HG03575 (cell line): ENCODE measurements around the gene JAML.

ENCODE experiments used
- ATAC-seq: cut with Tn5 transposase; IDR thresholded peaks from one replicate; pipeline ENCODE4 v1.9.1; 2021; ENCODE audit not compliant: unreplicated experiment, insufficient number of reproducible peaks, low FRiP score; ENCODE audit errors: extremely low read depth

Gene JAML

DNA sequence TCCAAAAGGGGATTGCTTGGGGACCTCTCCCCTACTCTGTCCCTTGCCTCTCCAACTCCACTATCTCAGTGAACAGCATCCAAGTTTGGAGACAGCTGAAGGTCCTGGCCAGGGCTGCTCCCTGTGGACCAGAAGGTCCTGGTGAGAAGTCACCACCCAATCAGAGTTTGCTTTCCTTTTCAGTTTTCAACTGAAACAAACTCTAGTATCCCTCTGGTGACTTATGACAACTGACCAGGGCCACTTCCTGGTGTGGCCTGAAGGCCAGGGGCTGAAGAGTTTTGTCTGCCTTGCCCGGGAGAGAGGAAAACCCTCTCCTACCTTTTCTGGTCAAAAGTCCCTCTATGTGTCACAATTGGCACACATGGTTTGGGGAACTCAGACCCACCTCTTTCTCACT lies 5.1 kb downstream of the JAML start:
- ATAC-seq, result no peak

DNA sequence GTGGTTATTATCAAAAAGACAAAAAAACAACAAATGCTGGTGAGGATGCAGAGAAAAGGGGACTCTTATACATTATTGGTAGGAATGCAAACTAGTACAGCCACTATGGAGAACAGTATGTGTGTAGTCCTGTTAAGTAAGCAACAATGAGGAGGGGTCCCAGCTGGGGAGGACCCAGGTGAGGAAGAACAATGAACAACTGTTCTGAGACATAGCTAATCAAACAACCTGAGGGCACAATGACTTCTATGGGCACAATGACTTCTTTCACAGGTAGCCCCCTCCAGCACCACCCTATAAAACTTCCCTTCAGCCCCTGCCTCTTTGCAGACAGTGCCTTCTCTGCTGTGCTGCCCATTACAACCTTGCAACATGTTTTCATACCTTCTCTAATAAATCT lies 5.6 kb downstream of the JAML start:
- ATAC-seq, result no peak

DNA sequence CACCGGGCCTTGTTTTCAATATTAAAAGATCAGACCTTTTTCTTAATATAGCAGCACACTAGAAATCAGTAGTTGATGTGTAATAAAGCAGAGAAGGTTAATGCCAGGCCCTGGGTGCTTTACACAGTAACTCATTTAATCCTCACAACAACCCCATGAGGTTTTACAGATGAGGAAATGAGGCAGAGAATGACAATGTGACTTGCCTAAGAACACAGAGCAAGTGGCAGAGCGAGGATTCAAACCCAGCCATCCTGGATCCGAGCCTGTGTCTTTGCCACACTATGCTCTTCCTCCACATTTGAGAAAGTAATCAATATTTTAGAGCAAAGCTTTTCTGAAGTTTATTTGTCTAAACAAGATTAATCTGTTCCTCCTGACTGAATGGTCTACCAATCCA lies 7.2 kb downstream of the JAML start:
- ATAC-seq, result no peak

DNA sequence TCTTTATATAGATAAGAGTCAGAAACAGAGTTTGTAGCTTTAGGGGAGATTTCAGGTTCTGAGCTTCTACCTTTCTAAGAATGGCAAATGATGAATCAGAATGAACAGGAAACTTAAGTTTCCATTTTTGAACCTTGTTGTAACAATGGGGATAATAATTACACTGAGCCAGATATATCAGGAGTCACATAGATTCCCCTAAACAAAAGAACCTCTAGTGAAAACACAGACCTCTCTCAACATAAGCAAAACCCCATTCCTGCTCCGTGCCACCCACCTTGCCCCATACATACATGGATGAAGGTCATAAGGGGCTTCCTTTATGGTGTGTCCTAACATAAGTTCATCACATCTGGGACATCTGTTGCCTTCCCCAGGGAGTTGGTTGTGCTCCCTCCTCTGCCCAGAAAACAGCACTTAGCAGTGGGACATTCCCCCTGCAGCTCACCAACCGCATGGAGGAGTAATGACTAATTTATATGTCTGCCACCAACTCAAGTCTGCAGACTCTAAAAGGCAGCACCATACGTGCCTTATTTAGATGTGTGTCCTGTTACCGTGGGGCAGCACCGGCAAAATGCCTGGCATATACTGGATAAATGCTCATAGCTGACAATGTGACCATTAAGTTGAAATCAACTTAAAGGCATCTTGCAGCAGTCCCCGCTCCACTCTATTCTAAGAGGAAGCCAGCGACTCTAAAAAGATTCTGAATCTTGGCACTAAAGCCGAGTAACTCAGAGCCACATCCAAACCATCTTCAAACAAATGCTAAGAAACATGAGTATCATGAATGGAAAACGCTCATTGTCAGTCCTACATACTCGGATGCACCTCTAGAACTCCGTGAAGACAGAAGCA lies 8.0 kb downstream of the JAML start:
- no peak for ATAC-seq

DNA sequence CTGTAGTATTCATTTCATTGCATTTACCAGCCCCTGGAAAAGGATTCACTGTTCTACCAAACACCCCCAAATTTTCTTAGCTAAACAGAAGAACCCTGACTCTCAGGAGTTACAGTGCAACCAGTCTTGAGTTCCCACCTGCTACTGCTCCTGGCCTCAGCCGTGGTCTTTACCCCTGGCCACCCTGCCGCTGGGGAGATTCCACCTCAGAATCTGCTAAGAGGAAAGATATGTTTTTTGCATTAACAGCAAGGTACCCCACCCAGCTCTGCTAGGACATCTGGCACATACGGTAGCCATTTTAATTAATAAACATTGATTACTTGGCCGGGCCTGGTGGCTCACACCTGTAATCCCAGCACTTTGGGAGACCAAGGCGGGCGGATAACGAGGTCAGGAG lies 9.0 kb downstream of the JAML start:
- ATAC-seq, result no peak

DNA sequence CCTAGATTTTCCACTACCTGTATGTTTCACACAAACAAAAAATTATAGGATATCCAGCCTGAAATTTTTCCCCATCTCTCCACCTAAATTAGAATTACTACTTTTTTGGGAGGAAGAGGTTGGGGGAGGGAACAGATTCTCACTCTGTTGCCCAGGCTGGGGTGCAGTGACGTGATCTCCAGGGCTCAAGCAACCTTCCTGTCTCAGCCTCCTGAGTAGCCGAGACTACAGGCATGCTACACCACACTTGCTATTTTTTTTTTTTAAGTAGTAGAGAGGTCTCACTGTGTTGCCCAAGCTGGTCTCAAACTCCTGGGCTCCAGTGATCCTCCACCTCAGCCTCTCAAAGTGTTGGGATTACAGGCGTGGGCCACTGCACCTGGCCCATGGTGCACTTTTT lies 9.5 kb downstream of the JAML start:
- ATAC-seq, result no peak

DNA sequence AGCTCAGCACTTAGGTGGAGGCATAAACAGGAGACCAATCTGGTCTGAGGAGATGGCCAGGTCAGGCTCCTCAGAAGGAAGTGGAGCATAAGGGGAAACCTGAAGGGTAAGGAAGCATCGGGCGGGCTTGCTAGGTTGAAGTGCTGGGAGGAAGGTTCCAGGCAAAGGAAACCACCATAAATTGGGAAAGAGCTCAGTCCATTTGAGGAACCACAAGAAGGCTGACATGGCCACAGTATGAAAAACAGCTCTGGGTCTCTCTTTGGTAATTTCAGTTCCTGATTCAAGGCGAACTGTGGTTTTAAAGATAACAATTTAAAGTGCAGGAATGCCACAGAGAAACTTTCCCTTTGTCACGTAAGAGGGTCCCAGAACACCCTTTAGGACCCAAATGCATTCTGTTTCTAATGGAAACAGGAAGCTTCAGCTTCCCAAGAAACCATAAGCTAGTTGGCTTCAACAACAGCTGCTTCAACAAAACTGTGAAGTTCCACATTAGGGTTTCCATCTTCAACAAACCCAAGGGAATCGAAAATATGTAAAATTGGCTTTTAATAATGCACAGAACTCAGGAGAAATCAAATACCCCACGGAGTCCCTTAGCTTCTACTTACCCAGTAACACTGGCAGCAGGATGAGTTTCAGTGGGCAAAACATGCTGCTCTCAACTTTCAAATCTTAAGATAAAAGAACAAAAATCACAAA lies 10.4 kb downstream of the JAML start:
- no peak for ATAC-seq

DNA sequence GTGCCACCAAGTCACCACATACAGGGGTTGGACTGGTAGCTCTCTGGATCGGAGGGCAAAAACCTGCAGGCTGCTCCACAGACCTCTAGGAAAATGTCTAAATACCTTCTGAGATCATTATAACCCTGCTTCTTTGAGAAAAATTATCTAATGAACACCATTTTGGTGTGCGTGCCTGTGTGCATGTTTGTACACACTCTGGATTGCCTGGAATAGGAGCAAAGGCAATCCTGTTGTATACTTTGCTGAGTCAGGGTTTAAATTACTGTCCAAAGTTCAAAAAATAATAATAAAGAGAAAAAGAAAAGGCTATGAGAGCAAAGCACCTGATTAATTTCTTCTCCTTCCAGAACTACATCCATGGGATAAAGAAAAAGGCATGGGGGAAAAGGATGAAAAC lies 11.0 kb downstream of the JAML start:
- no peak for ATAC-seq

DNA sequence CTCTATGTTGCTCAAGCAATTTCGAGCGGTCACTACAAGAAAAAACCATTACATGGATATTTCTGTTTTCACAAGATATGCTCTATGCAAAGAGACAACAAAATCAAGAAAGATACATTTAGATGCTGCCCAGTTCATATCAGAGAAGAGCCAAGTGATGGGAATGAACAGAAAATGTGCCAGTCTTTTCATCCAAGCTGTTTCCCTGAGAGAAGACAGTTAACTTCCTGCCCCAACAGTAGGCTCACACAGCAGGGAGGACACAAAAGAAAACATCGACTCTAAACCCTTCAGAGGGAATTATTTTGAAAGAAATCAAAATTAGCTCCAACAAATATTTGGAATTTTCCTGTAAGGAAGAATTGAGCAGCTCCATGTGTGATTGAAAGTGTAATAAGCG lies 11.6 kb downstream of the JAML start:
- ATAC-seq, result no peak

DNA sequence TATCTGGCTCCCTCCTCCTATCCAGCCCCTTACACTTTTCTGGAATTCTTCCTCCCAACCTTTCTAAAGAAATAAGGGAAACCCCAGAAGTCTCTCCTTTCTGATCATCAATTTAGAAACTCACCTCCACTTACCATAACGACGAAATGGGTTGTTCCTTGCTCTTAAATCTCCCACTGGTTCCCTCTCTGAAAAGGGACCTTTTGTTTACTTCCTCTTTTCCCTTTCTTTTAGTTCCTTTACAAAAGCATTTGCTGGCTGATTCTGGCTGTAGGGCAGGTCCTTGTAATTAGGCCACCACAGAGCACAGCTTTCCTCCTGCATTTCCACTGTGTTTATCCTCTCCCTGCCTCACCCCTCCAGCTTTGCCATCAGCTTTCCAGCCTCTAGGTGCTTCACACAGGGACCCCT lies 12.0 kb downstream of the JAML start:
- no peak for ATAC-seq

DNA sequence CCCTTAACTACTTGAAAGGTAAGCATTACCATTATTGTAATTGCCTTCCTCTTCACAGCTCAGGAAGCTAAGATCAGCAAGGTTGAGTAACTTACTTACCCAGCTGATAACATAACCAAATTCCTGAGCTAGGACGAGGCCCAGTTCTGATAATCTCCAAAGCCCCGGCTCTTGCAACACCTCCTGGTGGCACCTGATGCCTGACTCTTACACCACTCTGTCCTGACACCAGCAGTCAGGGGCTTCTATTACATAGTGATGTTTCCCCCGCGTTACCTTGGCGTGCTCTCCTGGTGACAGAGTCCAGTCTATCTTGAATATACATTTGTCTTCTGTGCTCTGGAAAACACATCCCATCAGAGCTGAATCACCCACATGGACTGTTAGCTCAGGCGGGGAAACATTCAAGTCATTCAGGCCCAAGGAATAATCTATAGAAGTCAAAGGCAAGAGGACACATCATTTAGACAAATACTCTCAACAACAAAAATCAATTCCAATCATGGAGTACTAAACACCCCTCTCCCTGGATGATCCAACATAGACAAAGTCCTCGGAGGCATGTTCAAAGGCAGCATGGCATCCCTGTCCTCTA lies 12.6 kb downstream of the JAML start:
- no peak for ATAC-seq

DNA sequence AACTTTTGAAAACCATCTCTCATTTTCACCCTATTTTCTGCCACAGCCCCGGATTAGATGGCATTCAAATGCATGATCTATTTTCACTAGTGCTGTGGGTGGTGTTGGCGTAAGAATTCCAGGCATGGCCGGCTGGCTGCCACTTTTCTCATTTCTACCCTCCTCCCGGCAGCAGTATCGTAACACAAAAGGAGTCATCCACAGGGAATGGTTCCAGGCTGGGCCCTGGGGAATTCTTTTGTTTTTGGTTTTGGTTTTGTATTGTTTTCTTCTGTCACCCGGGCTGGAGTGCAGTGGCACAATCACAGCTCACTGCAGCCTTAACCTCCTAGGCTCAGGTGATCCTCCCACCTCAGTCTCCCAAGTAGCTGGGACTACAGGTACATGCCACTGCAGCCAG lies 13.8 kb downstream of the JAML start:
- ATAC-seq, result no peak

DNA sequence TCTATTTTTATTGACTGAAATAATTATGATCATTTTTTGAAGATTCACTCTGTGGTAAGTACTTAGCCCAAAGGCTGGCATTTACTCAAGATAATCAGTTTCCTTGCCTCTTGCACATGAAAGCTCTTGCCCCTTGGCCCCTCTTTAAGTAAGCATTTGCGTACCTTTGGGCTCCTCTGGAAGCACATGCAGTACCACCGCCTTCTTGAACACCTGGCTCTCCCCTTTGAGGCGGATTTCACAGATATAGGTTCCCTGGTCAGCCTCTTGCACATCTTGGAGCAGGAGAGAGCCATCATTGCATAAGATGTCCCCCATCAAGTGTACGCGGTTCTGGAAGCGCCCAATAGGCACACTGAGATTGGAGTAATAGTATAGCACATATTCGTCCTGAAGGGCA lies 14.5 kb downstream of the JAML start:
- ATAC-seq, result no peak

DNA sequence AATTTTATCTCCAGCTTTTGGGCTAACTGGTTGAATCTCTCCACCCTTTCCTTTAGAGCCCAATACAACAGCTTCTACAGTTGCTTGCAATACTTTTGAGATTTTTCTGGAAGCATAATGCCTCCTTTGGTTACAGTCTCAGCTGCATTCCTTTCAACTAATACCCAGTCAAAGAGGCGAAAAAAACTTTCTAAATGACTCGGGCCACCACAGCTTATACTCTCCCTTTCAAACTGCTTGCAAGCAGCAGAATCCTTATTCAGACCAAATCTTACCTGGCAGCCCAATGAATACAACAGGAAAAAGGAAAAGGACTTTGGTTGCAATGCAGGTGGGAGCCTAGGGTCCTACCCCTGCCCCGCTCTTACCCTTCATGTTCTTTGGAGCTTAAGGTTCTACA lies 15.8 kb downstream of the JAML start:
- ATAC-seq, result no peak

DNA sequence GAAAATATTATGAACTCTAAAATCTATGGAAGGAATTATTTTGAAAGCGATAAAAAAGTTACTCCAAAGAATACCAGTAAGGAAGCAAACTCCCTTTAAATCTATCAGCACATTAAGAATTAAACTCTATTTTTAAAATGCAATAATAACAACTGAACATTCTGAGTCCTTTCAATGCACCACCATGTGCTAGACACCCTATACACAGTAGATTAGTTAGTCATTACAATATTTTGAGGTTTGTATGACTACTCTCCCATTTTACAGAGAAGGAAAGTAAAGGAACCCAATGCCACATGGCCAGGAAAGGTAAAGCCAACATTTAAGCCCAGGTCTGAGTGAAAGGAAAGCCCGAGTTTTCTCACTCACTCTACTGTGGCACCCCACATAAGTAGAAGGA lies 17.7 kb downstream of the JAML start:
- ATAC-seq, result no peak

DNA sequence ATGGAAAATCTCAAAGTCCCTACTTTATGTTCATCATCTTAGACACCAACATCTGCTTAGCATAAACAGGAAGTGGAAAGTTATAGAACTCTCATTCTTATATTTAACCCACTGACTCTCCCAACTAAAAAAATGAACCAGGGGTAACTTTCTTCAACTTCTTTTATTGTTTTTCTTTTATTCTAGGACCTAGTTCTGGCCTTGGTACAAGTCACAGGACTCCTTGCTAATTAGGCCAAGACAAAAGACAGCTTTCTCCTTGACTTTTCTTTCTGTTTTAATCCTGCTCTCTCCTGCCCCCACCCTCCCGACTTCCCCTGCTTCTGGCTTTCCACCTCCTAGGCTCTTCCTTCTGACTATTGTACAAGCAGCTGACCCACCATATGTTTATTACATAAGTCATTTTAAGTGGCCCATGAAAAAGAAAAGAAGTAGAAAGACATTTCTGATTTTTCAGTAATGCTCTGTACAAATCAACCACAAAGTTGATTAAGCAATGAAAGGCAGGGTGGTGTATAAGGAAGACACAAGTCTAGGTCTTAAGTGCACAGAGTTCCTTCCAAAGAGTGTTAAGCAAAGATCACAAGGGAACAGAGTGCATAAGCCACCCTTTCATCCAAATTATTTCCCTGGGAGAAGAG lies 18.3 kb downstream of the JAML start:
- no peak for ATAC-seq

DNA sequence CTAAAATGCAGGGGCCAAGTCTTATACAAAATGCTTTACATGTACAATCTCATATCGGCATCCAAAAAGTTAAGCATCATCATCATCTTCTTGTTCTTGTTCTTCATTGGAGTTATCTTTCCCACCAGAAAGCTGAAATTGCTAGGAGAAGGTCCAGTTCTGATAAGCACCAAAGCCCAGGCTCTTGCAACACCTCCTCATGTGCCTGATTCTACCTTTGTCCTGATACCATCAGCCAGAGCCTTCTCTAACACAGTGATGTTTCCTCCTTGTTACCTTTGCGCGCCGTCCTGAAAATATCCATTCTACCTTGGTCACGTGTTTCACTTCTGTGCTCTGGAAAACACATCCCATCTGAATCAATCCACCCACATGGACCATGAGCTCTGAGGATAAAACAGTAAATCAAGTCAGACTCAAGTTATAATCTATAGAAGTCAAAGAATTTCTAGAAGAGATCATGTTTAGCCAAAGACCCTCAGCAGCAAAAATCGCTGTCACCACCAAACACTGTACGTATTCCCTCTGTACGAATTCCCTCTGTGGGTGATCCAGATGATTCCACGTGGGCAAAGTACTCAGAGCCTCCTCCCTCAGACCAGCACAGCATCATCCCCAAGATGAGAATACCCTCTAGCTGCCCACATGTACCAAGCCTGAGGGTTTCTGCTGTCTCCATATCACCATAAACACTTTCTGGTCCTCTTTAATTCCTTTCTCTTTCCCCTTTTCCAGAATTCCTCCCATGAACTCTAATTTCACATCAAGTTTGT lies 19.0 kb downstream of the JAML start:
- ATAC-seq, result no peak

DNA sequence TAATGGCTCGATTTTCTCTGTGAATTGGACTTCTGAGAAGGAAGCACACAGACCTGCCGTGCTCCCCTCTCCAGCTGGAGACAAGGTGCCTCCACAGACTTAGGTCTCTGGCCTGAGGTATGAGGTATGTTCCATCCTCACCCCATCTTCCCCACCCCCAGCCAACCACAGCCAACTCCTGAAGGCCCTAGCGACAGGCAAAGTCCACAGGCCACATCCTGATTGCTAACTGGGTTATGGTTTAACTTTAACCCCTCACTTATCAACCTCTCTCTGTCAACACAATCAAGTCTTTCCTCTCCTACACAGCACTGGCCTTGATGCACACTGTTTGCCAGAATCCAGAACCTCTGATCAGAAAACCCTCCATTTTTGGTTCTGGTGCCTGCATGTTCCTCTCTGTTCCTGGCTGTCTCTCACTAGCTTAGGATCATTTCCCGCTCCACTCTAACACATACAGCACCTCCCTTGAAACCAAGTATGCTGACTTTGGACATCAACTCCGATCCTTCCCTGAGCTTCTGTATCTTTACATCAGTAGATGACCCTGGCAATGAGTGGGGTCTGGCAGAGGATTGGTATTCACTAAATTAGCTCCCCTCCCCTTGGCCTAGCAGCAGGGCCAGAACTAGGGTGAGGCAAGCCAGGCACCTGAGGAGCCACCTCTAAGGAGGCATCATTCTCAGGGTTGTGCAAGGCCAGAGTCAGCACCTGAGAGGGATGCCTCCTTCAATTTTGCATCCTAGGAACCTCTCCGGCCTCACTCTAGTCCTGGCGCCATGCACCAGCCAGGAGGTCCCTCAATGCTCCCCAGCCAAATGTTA lies 22.0 kb downstream of the JAML start:
- no peak for ATAC-seq
